BE2C (cell line): ENCODE results near the gene RHAG.

Experiments used
- DNase-seq: peaks from one replicate; pipeline ENCODE4 v3.0.0-alpha.2; 2020
- H3K27me3 ChIP-seq: fragments of 250-450 bp; sonication (Bioruptor Pico); 2 replicates; pipeline ENCODE4 v1.5.1; 2020; ENCODE audit warnings: mild to moderate bottlenecking
- H3K36me3 ChIP-seq: fragments of 250-450 bp; sonication (Bioruptor Pico); 2 replicates; pipeline ENCODE4 v1.5.1; 2020; ENCODE audit warnings: mild to moderate bottlenecking
- H3K4me1 ChIP-seq: fragments of 250-450 bp; sonication (Bioruptor Pico); 2 replicates; pipeline ENCODE4 v1.5.1; 2020
- H3K4me3 ChIP-seq: 2 replicates; pipeline ENCODE4 v1.5.1; 2011; ENCODE audit warnings: low read depth, low read length
- H3K9me3 ChIP-seq: fragments of 250-450 bp; sonication (Bioruptor Pico); 2 replicates; pipeline ENCODE4 v1.5.1; 2020
- TF ChIP-seq, protein P1 (sequence below): IDR thresholded peaks from 2 replicates; pipeline ENCODE4 v1.5.1; 2012; ENCODE audit warnings: mild to moderate bottlenecking, low read depth, low read length

RHAG gene

GRCh38 chr6:49563006-49563886, 73.4 kb downstream of the RHAG start:
- TF ChIP-seq, protein P1, sequence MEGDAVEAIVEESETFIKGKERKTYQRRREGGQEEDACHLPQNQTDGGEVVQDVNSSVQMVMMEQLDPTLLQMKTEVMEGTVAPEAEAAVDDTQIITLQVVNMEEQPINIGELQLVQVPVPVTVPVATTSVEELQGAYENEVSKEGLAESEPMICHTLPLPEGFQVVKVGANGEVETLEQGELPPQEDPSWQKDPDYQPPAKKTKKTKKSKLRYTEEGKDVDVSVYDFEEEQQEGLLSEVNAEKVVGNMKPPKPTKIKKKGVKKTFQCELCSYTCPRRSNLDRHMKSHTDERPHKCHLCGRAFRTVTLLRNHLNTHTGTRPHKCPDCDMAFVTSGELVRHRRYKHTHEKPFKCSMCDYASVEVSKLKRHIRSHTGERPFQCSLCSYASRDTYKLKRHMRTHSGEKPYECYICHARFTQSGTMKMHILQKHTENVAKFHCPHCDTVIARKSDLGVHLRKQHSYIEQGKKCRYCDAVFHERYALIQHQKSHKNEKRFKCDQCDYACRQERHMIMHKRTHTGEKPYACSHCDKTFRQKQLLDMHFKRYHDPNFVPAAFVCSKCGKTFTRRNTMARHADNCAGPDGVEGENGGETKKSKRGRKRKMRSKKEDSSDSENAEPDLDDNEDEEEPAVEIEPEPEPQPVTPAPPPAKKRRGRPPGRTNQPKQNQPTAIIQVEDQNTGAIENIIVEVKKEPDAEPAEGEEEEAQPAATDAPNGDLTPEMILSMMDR, result no peak
- Histone ChIP-seq H3K36me3 (no peaks in the 10 kb centered on the region), H3K9me3 (no peaks in the 10 kb centered on the region), H3K27me3 (no peaks in the 10 kb centered on the region), H3K4me3 (no peak overlapping the region), H3K4me1 (peaks cover 4% of the 10 kb centered on the region; the same call in 1 of the 2 replicates)
- peak; percentile 18 for DNase-seq

DNA sequence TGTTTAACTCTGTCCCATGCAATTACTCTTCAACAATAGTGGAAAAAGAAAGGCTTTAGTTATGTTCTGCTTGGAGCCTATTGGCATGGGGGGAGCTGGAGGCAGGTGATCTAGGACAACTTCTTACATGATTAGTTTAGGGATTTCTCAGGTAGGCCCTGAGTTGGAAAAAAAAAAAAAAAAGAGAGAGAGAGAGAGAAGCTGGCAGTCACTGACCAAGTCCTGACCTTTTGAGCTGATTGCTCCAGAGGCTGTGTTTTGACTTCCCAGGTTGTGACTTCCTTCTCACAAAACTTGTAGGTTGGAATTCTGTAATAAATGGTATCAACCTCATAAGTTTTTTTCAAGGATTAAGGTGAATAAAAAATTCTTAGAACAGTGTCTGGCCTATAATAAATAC, 78.4 kb downstream of the RHAG start:
- Histone ChIP-seq H3K27me3 (no peaks in the 10 kb centered on the region), H3K36me3 (no peaks in the 10 kb centered on the region), H3K4me3 (no peak overlapping the region), H3K4me1 (no peaks in the 10 kb centered on the region), H3K9me3 (no peaks in the 10 kb centered on the region)
- DNase-seq, result no peak
- TF ChIP-seq, protein P1, result no peak

GRCh38 chr6:49557177-49557576, 79.5 kb downstream of the RHAG start:
- Histone ChIP-seq H3K4me1 (no peaks in the 10 kb centered on the region), H3K36me3 (no peaks in the 10 kb centered on the region), H3K4me3 (no peak overlapping the region), H3K9me3 (no peaks in the 10 kb centered on the region), H3K27me3 (no peaks in the 10 kb centered on the region)
- DNase-seq, result no peak
- TF ChIP-seq, protein P1, result no peak

GRCh38 chr6:49556429-49556837, 80.2 kb downstream of the RHAG start:
- Histone ChIP-seq H3K9me3 (no peaks in the 10 kb centered on the region), H3K4me3 (no peak overlapping the region), H3K4me1 (no peaks in the 10 kb centered on the region), H3K36me3 (no peaks in the 10 kb centered on the region), H3K27me3 (peaks cover 3% of the 10 kb centered on the region)
- TF ChIP-seq, protein P1, result no peak
- DNase-seq, result no peak

GRCh38 chr6:49555951-49556350, 80.7 kb downstream of the RHAG start:
- H3K4me1 ChIP-seq, result no peaks in the 10 kb centered on the region
- no peaks in the 10 kb centered on the region for H3K36me3 ChIP-seq
- DNase-seq, result no peak
- H3K27me3 ChIP-seq, result peaks cover 7% of the 10 kb centered on the region
- TF ChIP-seq, protein P1, result no peak
- H3K9me3 ChIP-seq, result no peaks in the 10 kb centered on the region
- H3K4me3 ChIP-seq, result no peak overlapping the region
